GM12878 (cell line): ENCODE data around the gene SBNO2. TPM values are rescaled to one million over a fixed set of nuclear protein-coding genes. Genes with fewer than 3 reads are reported as not detected.

ENCODE experiments used
- ATAC-seq: fragments of 200-7000 bp; cut with Tn5 transposase; 3 replicates; pipeline ENCODE4 v1.9.1; 2020; ENCODE audit warnings: mild to moderate bottlenecking, moderate library complexity
- BruUV-seq: library from RNA; stranded (reverse); fragments of 400-500 nt; replicated peaks from 2 replicates; lab custom pipeline; 2021; lab: Mats Ljungman, UMichigan
- CTCF ChIA-PET: fragments of 300-600 bp; sonication (Branson Sonifier 250); formaldehyde crosslinking; extraction: SDS; loops from one replicate; lab custom pipeline; 2021; ENCODE audit warnings: inconsistent platforms; lab: Yijun Ruan, JAX
- POLR2A ChIA-PET: fragments of 350-600 bp; formaldehyde crosslinking; extraction: SDS; loops from one replicate; lab custom pipeline; 2021; ENCODE audit warnings: inconsistent platforms; lab: Charles Lee
- RAD21 ChIA-PET: fragments of 300-600 bp; sonication (Branson Sonifier 250); formaldehyde crosslinking; loops from one replicate; lab custom pipeline; 2023; ENCODE audit warnings: antibody characterized with exemption; ENCODE audit not compliant: unreplicated experiment; lab: Charles Lee
- SMC1A ChIA-PET: fragments of 300-600 bp; sonication (Branson Sonifier 250); formaldehyde crosslinking; loops from one replicate; lab custom pipeline; 2023; ENCODE audit not compliant: unreplicated experiment, uncharacterized antibody; lab: Charles Lee
- DNase-seq: peaks from one replicate; pipeline ENCODE4 v3.0.0-alpha.2; 2011; ENCODE audit warnings: low read depth, low spot score
- FAIRE-seq: peaks from 3 replicates; lab custom pipeline; 2011; peaks lifted over from hg19 to GRCh38; lab: Jason Lieb, UNC
- H2AFZ ChIP-seq: 2 replicates; pipeline ENCODE4 v1.6.0; 2011; ENCODE audit warnings: low read depth, low read length, control low read depth; ENCODE audit not compliant: control insufficient read depth
- H3K27ac ChIP-seq: 2 replicates; pipeline ENCODE4 v1.5.1; 2011; ENCODE audit warnings: control low read depth; ENCODE audit not compliant: control insufficient read depth, insufficient read depth
- H3K27me3 ChIP-seq, 2 experiments: replicated peaks in 1 of 2; 2 replicates each; pipeline versions ENCODE4 v1.6.0 to v1.6.1; 2011; ENCODE audit warnings: low read length in 1 of 2; ENCODE audit not compliant: control insufficient read depth in 2 of 2, insufficient read depth in 2 of 2
- H3K36me3 ChIP-seq, 2 experiments: 2 replicates each; pipeline ENCODE4 v1.5.1; 2011; ENCODE audit warnings: low read length in 1 of 2; ENCODE audit not compliant: control insufficient read depth in 2 of 2, insufficient read depth in 2 of 2
- H3K4me1 ChIP-seq: 2 replicates; pipeline ENCODE4 v1.6.1; 2011; ENCODE audit warnings: mild to moderate bottlenecking, low read length, moderate library complexity, mixed read lengths; ENCODE audit not compliant: control insufficient read depth, insufficient read depth
- H3K4me2 ChIP-seq: 2 replicates; pipeline ENCODE4 v1.6.0; 2011; ENCODE audit warnings: control low read depth; ENCODE audit not compliant: control insufficient read depth, insufficient read depth
- H3K4me3 ChIP-seq: fragments of 200-600 bp; sonication (generic); 2 replicates; pipeline ENCODE4 v1.5.1; 2016
- H3K79me2 ChIP-seq: 2 replicates; pipeline ENCODE4 v1.6.0; 2011; ENCODE audit warnings: low read length; ENCODE audit not compliant: control insufficient read depth, insufficient read depth
- H3K9ac ChIP-seq: 2 replicates; pipeline ENCODE4 v1.8.0; 2011; ENCODE audit warnings: low read length, control low read depth, mixed read lengths; ENCODE audit not compliant: control insufficient read depth, insufficient read depth
- H3K9me3 ChIP-seq: replicated peaks from 3 replicates; pipeline ENCODE4 v1.5.1; 2011; ENCODE audit warnings: mild to moderate bottlenecking, low read length; ENCODE audit not compliant: control insufficient read depth, insufficient read depth
- H4K20me1 ChIP-seq: 2 replicates; pipeline ENCODE4 v1.6.0; 2011; ENCODE audit not compliant: control insufficient read depth, insufficient read depth
- BCL11A ChIP-seq: IDR thresholded peaks from 2 replicates; pipeline ENCODE4 v1.6.1; 2011; ENCODE audit warnings: low read depth, low read length
- BHLHE40 ChIP-seq, 2 experiments: fragments of 450-650 bp in 1 of 2; IDR thresholded peaks; 2 replicates each; pipeline ENCODE4 v1.6.1; 2011 to 2017; ENCODE audit warnings: low read depth in 2 of 2, borderline replicate concordance in 1 of 2, improper control_type of control experiment in 1 of 2, low read length in 1 of 2, mild to moderate bottlenecking in 1 of 2
- CHD2 ChIP-seq: IDR thresholded peaks from 2 replicates; pipeline ENCODE4 v1.6.1; 2011; ENCODE audit warnings: low read depth, low read length, improper control_type of control experiment, borderline replicate concordance
- DPF2 ChIP-seq: fragments of 450-650 bp; IDR thresholded peaks from 2 replicates; pipeline ENCODE4 v1.6.1; 2017; ENCODE audit warnings: mild to moderate bottlenecking
- E2F4 ChIP-seq: IDR thresholded peaks from 2 replicates; pipeline ENCODE4 v1.6.1; 2012; ENCODE audit warnings: low read depth, low read length, improper control_type of control experiment
- ESRRA ChIP-seq: IDR thresholded peaks from 2 replicates; pipeline ENCODE4 v1.6.1; 2012; ENCODE audit warnings: mild to moderate bottlenecking, low read length, improper control_type of control experiment
- FOS ChIP-seq: IDR thresholded peaks from 3 replicates; pipeline ENCODE4 v1.6.1; 2011; ENCODE audit warnings: borderline replicate concordance; ENCODE audit not compliant: insufficient read length; ENCODE audit errors: extremely low read depth
- IKZF1 ChIP-seq: fragments of 450-650 bp; conservative IDR thresholded peaks from 2 replicates; pipeline ENCODE4 v1.6.1; 2017; ENCODE audit warnings: antibody characterized with exemption, mild to moderate bottlenecking
- JUND ChIP-seq: IDR thresholded peaks from 2 replicates; pipeline ENCODE4 v1.6.1; 2012; ENCODE audit warnings: low read depth, mild to moderate bottlenecking, low read length, improper control_type of control experiment, moderate library complexity
- LARP7 ChIP-seq: fragments of 450-650 bp; IDR thresholded peaks from 2 replicates; pipeline ENCODE4 v1.6.1; 2017; ENCODE audit warnings: mild to moderate bottlenecking
- MTA2 ChIP-seq: fragments of 450-650 bp; IDR thresholded peaks from 2 replicates; pipeline ENCODE4 v1.6.1; 2016; ENCODE audit warnings: low read depth, mild to moderate bottlenecking, moderate library complexity
- MYB ChIP-seq: fragments of 150-350 bp; IDR thresholded peaks from 2 replicates; pipeline ENCODE4 v1.6.1; 2014; ENCODE audit warnings: mild to moderate bottlenecking, low read depth, low read length, borderline replicate concordance
- NFYA ChIP-seq: IDR thresholded peaks from 2 replicates; pipeline ENCODE4 v1.6.1; 2011; ENCODE audit warnings: low read depth, mild to moderate bottlenecking, low read length, improper control_type of control experiment, borderline replicate concordance
- NFYB ChIP-seq: IDR thresholded peaks from 2 replicates; pipeline ENCODE4 v1.6.1; 2011; ENCODE audit warnings: low read depth, mild to moderate bottlenecking, low read length, improper control_type of control experiment, moderate library complexity; ENCODE audit not compliant: insufficient read depth
- PAX8 ChIP-seq: fragments of 450-650 bp; IDR thresholded peaks from 2 replicates; pipeline ENCODE4 v1.6.1; 2017; ENCODE audit warnings: mild to moderate bottlenecking, moderate library complexity
- PKNOX1 ChIP-seq: fragments of 450-650 bp; IDR thresholded peaks from 2 replicates; pipeline ENCODE4 v1.6.1; 2016; ENCODE audit warnings: mild to moderate bottlenecking
- POLR2A ChIP-seq: IDR thresholded peaks from 2 replicates; pipeline ENCODE4 v1.6.1; 2011; ENCODE audit warnings: low read depth, mild to moderate bottlenecking, low read length
- RB1 ChIP-seq: fragments of 450-650 bp; formaldehyde crosslinking; IDR thresholded peaks from 2 replicates; pipeline ENCODE4 v1.6.1; 2017; ENCODE audit warnings: mild to moderate bottlenecking, borderline replicate concordance
- RFX5 ChIP-seq: IDR thresholded peaks from 2 replicates; pipeline ENCODE4 v1.6.1; 2011; ENCODE audit warnings: low read depth, low read length, improper control_type of control experiment
- RUNX3 ChIP-seq: IDR thresholded peaks from 2 replicates; pipeline ENCODE4 v1.6.1; 2012; ENCODE audit warnings: low read length, inconsistent platforms
- SIN3A ChIP-seq: IDR thresholded peaks from 2 replicates; pipeline ENCODE4 v1.6.1; 2012; ENCODE audit warnings: low read depth, low read length, improper control_type of control experiment
- SIX5 ChIP-seq: IDR thresholded peaks from 2 replicates; pipeline ENCODE4 v1.6.1; 2011; ENCODE audit warnings: mild to moderate bottlenecking, low read depth, low read length, moderate library complexity; ENCODE audit not compliant: severe bottlenecking
- STAT3 ChIP-seq: IDR thresholded peaks from 2 replicates; pipeline ENCODE4 v1.6.1; 2011; ENCODE audit warnings: low read depth, low read length, improper control_type of control experiment
- TAF1 ChIP-seq: IDR thresholded peaks from 2 replicates; pipeline ENCODE4 v1.6.1; 2011; ENCODE audit warnings: mild to moderate bottlenecking, low read depth, low read length, borderline replicate concordance
- TARDBP ChIP-seq: IDR thresholded peaks from 2 replicates; pipeline ENCODE4 v1.6.1; 2016; ENCODE audit warnings: borderline replicate concordance
- WGBS: methylation state at CpG from one replicate; pipeline ENCODE4 v1.1.6; 2016; ENCODE audit warnings: low lambda C conversion rate; ENCODE audit not compliant: insufficient replicate concordance, insufficient coverage; ENCODE audit errors: missing lambda C conversion rate; 5-methylcytosine and 5-hydroxymethylcytosine counted together
- in situ Hi-C: fragments of 300-500 bp; cut with MboI; formaldehyde crosslinking; loops from 9 replicates; pipeline ENCODE4 v1.14.3; 2018; ENCODE audit warnings: mixed read lengths
- intact Hi-C: fragments of 100-400 bp; cut with micrococcal nuclease; formaldehyde crosslinking; loops from one replicate; pipeline ENCODE4 v1.14.2; 2022; ENCODE audit not compliant: unreplicated experiment
- polyA plus RNA-seq, 11 experiments: library from polyadenylated mRNA; depleted of rRNA in 4 of 11; unstranded in 6 of 11; stranded (reverse) in 5 of 11; fragments of >200 nt; fragmentation: Nextera tagmentation in 4 of 11; fragmentation: Illumina TruSeq in 1 of 11; extraction: Ambion mirVana in 4 of 11; extraction: Trizol in 1 of 11; gene quantifications; 1 replicate in 1 of 11; 2 replicates in 10 of 11; pipeline versions ENCODE4 v1.2.1 to v1.2.3, GENCODE V29; 2011 to 2016; ENCODE audit warnings: inconsistent platforms in 2 of 11, missing spikeins in 2 of 11, low read depth in 1 of 11
- total RNA-seq, 4 experiments: library from RNA; depleted of rRNA in 3 of 4; stranded (reverse); fragments of >200 nt in 3 of 4; fragmentation: Illumina TruSeq in 1 of 4; extraction: Trizol in 1 of 4; gene quantifications; 2 replicates each; pipeline versions ENCODE4 v1.2.1 to v1.2.3, GENCODE V29; 2013 to 2021

The SBNO2 gene
- total and polyA plus RNA-seq, 10 of the 15 experiments (the other 5 are each of a cell fraction or from before 2014, with no cell fraction given) = 0.08 to 44.6 (median 5.4) TPM

GRCh38 chr19:1133471-1133929 lies 40.6 kb downstream of the SBNO2 start:
- peak overlapping the region; percentile 86; the same call in 1 of the 2 replicates for H3K9ac ChIP-seq
- POLR2A ChIA-PET = interaction anchor here (0.5 to 1.3 kb wide), 8 partner anchors 8 to 276 kb away, joined by 3 to 10 read pairs (median 4); partner anchors contain the start of genes ARHGAP45 and GPX4
- FAIRE-seq = peak; percentile 99
- peak in 1 of 2 experiments; percentile 59; a peak in 1 of 4 replicates for TF ChIP-seq BHLHE40 (IDR thresholded peaks at IDR 0.05; ENCODE audit: borderline replicate concordance in 1 of 2, low read depth in 2 of 2, low read length in 1 of 2)
- TF ChIP-seq RB1 = peak; percentile 72; the same call in 1 of the 2 replicates
- TF ChIP-seq ESRRA = no peak
- TF ChIP-seq DPF2 = no peak; the same call in 1 of the 2 replicates
- no peak for TF ChIP-seq SIN3A
- no peak for TF ChIP-seq STAT3
- TF ChIP-seq LARP7 = 0 out of 2 replicates have a peak, but pooled peaks have one; percentile 0
- peak; percentile 99 for TF ChIP-seq NFYB
- TF ChIP-seq TAF1 = 0 out of 2 replicates have a peak, but pooled peaks have one; percentile 4
- TF ChIP-seq RUNX3 = peak; percentile 77
- no peak for TF ChIP-seq JUND
- peak; percentile 91 for TF ChIP-seq RFX5
- no peak for TF ChIP-seq PAX8
- TF ChIP-seq PKNOX1 = peak; percentile 89
- TF ChIP-seq FOS = peak; percentile 88
- TF ChIP-seq NFYA = peak; percentile 86
- TF ChIP-seq MTA2 = no peak
- peak; percentile 80 for TF ChIP-seq POLR2A
- no peak for TF ChIP-seq TARDBP
- no peak for TF ChIP-seq MYB
- TF ChIP-seq CHD2 = peak; percentile 93; the same call in 1 of the 2 replicates
- no peak for TF ChIP-seq BCL11A
- peak; percentile 76 for TF ChIP-seq IKZF1
- peak; percentile 68 for TF ChIP-seq E2F4
- peak; percentile 19 for TF ChIP-seq SIX5

More at GRCh38 chr19:1133471-1133929, 40.6 kb downstream of the SBNO2 start:
- peaks cover 34% of the 10 kb centered on the region for H3K4me1 ChIP-seq
- peaks cover 38% of the 10 kb centered on the region for H3K79me2 ChIP-seq
- DNase-seq (peak; percentile 79), ATAC-seq (peak; percentile 87)
- H3K27ac ChIP-seq = peak overlapping the region; percentile 86
- no peaks in the 10 kb centered on the region; the same call in 1 of the 2 replicates for H4K20me1 ChIP-seq
- BruUV-seq = no TSS peak
- H3K36me3 ChIP-seq = peaks cover 0 to 7% of the 10 kb centered on the region in 2 experiments; a peak in 3 of 4 replicates
- RAD21 ChIA-PET = interaction anchor here (0.8 to 1.5 kb wide), 8 partner anchors 20 to 209 kb away, joined by 3 to 11 read pairs (median 3); partner anchors contain the start of gene GPX4
- H3K4me2 ChIP-seq = peak overlapping the region; percentile 99
- CTCF ChIA-PET = interaction anchor here (0.7 to 1.4 kb wide), 7 partner anchors 8 to 111 kb away, joined by 3 to 10 read pairs (median 3); no protein-coding TSS in a partner anchor
- intact Hi-C loops (loop anchor here (5.0 kb wide), 1 partner anchor 39 kb away; the partner anchor contains the start of gene SBNO2), in situ Hi-C loops (no loop called here)
- peak overlapping the region; percentile 72 for H2AFZ ChIP-seq
- H3K9me3 ChIP-seq = no peaks in the 10 kb centered on the region
- H3K27me3 ChIP-seq = no peaks in the 10 kb centered on the region
- SMC1A ChIA-PET = interaction anchor here (0.7 to 2.5 kb wide), 6 partner anchors 20 to 114 kb away, joined by 3 to 9 read pairs (median 6); partner anchors contain the start of gene SBNO2
- peak overlapping the region; percentile 91 for H3K4me3 ChIP-seq
- WGBS = 2% methylated on average over 25 of the region's 25 CpGs
